SIG-M5 (cell line): ENCODE measurements around the gene TMPRSS6.

ENCODE experiments used
- DNase-seq: peaks from one replicate; lab custom pipeline; 2025; lab: John Stamatoyannopoulos, UW

The TMPRSS6 gene

DNA sequence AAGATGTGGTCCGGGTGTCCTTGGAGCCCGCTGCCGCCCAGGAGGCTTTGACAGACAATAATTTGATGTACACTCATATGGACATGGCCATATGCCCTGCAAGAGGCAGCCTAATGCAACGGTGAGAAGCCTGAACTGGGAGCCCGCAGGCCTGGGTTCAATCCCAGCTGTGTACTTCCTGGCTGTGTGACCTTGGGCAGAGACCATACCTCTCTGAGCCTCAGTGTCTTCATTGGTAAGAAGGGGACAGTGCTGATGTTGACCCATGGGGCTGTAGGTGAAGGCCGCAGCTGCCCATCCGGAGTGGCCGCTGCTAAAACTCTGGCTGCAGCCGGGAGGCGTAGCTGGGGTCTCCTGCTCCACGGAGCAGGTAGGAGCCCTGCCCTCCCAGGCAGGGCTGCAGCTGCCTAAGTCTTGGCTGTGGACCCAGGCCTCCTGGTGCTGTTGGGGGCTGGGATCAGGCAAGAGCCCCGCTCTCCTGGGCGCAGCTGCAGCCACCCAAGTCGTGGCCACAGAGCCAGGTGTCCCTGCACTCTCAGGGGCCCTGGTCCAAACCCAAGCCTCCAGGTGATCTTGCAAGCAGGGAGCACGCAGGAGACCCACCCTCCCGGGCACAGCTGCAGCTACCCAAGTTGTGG is 31.3 kb upstream of the TMPRSS6 start:
- no peak for DNase-seq

DNA sequence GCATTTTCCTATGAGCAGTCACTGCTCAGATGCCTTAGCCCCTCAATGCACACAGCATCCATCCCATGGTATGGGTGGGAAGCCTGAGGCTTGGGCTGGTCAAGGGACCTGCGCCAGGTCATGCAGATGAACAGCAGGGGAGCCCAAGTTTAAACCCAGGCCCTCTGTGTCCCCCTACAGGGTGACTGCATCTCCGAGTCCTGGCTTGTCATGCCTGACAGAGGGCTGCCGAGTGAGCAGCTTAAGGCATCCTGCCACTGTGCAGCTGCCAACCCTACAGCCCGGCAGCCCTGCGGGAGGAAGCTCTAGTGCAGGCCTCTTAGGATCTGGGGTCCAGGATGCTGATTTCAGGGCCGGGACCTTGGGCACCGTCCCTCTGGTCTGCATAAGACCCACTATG is 30.2 kb upstream of the TMPRSS6 start:
- no peak for DNase-seq

DNA sequence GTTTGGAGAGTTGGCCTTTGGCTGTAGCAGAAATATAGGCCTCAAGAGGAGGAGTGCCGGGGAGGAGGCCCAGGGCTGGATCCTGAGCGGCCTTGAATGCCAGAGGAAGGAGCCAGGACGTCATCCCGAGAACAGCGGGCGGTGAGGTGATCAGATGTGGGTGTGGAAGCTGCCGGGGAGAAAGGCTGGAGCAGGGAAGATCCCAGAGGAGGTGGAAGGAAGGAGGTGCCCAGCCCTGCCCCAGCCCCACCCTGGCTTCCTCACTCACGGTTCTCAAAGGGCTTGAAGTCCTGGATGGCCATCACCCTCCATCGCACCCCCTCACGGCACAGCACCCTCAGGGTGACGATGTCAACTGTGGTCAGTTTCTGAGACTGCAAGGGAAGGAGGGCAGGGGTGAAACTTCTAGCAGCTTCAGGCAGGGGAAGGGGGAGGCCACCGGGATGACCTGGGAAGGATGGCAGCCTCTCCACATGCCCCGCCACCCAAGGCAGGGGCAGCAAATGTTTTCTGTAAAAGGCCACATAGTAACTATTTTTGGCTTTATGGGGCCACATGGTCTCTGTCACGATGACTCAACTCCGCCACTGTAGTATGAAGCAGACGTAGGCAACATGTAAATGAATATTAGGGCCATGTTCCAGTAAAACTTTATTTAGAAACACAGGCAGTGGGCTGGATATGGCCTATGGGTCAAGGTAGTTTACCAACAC is 29.5 kb upstream of the TMPRSS6 start:
- DNase-seq = no peak

DNA sequence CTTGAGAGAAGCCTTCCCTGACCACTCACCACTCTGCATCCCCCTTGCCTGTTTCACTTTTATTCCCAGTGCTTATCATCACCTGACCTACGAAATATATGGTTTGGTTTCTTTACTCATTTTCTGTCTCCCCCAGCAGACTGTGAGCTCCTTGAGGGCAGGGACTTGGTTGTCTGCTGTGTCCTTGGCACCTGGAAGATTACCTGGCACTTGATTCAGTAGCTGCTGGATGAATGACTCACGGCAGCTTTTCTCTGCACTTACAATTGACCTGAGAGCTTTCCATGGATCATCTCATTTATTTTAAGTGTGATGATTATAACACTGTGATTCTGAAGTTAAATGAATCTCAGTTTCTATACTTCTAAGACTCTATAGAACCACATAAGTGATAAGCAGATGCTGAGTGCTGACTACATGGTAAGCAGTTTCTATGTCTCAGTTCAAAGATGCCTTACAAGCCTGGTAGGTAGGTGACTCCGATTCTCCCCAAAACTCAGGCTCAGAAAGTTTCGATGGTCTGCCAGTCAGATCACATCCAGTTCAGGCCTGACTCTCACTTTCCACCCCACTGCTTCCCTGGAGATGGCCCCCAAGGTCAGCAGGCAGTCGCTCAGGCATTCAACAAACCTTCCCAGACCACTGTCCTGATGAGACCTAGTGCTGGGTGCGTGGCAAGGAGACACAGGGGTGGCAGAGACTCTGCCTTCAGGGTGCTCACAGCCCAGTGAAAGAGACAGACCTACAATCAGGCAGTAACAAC is 28.6 kb upstream of the TMPRSS6 start:
- DNase-seq = no peak

DNA sequence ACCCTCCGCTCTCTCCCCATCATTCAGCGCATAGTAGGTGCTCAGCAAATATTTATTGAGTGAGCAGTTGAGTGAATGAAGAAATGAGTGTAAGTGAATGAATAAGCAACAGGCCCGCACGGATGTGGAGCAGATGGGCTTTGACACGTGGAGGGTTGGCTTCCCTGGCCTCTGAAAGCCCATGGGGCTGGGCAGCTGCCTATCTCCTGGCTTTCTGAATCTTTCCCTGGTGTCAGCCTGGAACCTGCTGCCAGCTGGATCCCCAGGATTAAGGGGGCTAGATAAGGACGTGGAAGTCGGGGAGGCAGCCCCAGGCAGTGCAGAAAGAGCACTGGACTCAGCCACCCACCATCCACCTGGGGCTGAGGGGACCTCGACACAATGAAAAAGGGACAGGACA is 27.6 kb upstream of the TMPRSS6 start:
- no peak for DNase-seq

DNA sequence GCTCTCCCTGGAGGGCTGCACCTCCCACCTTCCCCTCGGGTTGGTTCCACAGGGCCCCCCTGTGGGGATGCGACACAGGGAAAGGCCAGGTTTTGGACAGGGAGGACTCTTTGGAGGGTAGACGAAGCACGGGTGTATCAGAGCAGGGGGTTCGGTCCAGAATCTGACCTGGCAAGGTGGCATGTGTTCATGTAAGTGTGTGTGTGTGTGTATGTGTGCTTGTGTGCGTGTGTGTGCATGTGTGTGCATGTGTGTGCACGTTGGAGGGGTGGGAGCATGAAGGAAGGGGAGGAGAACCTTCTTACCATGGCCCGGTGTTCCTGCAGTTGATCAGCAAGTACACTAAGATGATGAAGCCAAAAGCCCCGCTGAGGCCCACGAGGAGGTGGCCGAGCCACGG is 25.5 kb upstream of the TMPRSS6 start:
- no peak for DNase-seq

DNA sequence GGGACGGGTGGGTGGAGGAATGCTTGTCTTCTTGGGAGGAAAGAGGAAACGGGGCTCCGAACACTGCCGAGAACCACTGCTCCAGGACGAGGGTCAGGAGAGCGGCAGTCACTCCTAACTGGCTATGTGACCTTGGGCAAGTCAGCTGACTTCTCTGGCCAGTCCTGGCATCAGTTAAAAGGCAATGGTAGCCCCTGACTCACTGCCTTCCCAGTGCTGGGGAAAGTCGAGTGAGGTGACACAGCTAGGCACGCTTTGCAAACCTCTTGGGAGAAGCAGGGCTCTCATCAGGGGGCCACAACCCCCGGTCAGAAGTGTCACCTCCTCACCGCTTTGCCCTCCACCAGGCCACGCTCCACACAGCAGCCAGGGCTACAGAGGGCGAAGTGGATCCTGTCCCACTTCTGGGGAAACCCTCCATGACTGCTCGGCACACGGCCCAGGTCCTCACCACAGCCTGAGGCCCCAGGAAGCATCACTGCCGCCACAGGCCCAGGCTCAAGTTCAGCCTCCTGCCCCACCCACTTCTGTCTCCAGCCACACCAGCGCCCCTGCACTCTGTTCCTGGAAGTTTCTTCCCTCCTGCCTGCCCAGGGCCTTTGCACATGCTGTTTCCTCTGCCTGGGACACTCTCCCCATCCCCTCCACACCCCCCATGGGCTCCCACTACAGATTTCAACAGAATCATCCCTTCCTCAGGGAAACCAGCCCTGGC is 23.9 kb upstream of the TMPRSS6 start:
- DNase-seq = no peak

DNA sequence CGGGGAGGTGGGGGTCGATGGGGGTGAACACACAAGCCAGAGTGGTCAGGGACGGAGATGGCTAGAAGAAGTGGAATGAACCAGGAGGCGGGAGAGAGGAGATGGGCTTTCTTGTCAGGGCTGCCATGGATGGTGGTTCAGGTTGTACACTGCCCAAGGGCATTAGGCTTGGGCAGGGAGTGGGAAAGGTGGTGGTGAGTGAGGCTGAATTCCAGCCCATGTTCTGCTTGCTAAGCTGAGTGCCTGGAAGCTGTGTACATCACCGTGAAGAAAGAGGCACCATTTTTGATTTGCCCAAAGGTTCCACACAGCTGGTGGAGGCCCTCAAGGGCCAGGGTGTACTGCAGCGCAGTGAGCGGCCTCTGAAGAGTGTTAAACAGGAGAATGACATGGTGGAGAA is 23.3 kb upstream of the TMPRSS6 start:
- no peak for DNase-seq

DNA sequence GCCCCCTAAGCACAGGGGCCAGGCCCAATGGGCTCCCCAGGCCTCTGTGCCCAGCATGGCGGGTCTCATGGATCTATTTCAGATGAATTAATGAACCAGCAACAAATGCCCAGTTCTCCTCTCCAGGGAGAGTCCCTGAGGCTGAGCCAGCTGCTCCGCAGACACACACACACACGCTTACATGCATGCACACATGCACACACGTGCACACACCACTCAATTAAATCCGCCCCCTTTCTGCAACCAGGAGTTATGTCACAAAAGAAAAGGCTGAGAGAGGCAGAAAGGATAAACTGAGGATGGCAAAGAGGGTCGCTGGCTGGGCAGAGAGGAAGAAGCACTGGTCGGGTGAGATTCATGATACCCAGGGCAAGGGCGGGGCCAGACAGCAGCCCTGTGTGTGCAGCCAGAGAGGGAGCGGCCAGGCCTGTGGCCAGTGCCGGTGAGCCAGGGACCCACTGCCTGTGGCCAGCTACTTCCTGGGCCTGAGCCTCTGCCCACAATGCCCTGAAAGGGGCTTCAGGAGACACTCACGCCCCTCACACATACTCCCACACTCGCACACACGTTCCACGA is 20.4 kb upstream of the TMPRSS6 start:
- no peak for DNase-seq

DNA sequence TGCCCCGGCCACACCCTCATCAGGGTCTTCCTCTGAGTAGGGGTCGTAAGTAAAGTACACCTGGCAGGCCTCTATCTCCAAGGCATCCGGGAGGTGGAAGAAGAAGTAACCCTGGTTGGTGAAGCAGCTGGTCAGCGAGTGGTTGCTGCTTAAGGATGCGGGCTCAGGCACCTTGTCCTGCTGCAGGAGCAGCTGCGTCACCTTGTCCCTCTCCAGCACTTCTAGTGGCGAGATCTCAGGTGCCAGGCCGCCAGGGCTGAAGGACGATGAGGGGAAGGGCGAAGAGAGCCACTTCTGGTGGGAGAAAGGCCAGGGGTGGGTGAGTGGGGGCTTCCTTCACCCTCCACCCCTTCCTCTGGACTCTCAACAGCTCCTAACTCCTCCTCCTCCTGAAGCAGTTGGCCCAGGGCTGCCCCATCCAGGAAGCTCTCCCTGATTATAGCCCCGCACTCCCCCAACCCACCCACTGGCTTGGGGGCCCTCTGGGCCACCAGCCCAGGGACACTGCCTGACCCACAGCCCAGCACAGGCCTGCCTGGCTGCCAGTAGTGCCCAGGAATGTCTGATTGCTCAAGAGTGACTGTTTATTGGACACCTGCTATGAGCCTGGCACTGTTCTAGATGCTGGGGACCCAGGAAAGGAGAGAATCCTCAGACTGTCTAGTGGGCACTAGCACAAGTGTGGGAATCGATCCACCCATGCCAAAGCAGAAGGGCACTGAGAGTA is 19.2 kb upstream of the TMPRSS6 start:
- DNase-seq = no peak

DNA sequence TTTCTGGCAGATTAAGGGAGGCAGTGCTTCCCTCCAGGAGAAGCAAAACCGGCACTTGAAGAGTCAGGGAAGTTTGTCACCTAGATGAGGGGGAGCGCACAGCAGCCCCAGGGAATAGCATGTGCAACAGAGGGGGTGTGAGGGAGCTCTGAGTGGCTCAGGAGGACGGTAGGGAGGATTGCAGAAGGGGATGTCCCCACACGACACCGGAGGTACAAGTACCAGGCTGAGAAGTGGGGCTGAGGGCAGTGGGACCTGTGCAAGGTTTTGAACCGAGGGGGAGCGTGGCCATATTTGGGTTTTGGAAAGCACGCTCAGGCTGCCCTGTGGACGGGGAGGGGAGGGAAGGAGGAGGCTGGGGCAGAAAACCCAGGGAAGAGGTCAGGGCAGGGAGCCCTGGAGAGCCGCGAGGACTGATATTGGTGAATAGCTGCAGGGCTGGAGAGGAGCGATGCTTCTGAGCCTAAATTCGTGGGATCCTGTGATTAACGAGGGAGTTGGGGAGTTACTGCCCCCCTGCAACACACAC is 17.9 kb upstream of the TMPRSS6 start:
- no peak for DNase-seq

DNA sequence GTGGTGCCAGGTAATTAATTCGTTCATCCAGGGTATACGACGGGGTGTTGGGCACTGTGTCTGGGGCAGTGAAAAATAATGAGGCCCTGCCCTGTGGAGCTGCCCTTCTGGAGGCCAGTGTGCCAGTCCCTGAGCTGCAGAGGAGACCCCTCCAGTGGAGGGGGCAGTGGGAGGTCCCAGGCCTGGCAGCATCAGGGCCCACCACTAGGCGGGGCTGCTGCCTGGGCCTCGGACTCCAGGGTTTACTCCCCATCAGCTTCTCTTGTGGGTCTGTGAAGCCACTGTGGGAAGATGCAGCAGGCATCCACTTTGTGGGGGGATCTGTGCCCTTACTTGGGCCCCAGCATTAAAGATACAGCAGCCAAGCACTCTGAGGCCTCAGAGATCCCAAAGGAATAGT is 17.4 kb upstream of the TMPRSS6 start:
- no peak for DNase-seq

DNA sequence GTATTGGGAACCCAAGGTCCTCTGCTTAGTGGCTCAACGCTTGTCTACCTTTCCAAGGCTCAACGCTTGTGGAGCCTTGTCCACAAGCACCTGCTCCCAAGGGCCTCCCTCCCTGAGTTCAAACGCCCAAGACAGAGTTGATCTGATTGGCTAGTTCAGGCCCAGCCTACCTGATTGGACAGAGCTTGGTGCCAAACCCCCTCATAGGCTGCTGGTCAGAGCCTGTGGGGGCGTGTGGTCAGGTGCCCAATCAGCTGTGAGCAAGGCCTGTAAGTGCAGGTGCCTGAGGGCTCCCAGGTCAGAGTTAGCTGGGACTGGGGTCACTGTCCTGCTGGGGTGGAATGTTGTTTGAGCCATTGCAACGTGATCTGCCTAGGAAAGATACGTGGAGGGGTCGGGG is 16.9 kb upstream of the TMPRSS6 start:
- DNase-seq = no peak

DNA sequence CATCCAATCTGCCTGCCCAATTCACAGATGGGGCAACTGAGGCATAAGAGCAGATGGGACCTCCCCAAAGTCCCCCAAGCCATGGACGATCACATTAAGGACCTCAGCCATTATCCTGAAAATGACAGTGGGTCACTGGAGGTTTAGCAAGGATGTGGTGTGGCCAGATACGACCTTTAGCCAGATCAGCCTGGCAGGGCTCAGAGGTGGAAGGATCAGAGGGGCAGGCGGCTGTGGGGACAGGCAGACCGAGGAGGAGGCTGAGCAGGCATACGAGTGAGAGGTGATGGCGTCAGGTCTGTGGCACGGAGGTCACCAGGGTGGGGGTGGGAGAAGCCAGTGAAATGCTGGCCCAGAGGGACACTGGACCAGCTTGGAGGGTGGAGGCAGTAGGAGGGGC is 14.1 kb upstream of the TMPRSS6 start:
- no peak for DNase-seq

DNA sequence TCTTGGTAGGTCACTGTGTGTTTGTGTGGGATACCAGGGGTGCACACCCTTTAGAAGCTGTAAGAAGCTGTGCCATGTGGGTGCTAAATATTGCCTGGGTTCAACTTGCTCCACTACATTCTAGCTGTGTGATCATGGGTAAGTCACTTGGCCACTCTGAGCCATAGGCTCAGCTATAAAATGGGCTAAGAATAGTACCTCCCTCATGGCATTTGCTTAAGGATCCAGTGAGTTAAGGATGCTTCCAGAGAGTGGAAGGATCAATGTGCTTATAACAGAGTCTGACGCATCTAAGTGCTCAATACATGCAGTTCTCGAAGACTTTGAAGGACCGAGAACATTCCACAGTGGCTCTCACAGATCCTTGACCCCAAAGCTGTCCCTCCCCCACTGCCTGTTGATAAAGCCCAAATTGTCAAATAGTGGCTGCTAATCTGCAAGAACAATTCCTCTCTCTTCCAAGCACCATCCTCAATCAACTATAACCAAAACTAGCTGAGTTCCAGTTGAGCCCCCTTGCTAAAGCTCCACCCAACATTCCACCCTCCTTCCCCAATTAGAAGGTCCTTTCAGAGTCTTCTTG is 13.2 kb upstream of the TMPRSS6 start:
- DNase-seq = no peak

DNA sequence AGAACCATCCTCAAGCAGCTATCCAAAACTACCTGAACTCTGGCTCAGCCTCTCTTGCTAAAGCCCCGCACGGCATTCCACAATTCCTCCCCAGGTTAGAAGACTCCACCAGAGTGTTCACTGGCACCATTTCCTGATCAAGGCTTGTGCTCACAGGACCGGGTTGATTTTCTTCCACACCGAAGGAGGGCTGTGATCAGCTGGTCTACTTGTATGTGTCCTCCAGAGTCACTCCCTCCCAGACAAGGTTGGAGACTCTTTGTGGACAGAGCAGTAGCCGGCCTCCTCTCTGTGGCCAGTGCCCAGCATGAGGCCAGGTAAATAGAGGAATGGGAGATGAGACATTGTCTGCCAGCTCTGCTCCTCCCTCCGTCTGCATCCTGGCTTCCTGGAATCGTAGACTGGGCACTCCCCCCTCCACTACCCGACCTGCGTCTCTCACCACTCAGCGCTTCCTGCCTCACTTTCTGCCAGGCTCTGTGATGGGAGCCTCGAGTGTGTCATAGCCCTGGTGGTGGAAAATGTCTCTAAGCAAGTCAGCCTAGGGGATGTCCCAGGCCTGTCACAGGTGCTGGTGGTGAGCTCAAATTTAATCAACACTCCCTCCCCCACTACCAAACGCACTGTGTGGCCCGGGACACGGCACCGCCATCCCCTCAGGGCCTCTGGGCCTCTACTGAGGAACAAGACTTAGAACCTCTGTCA is 12.5 kb upstream of the TMPRSS6 start:
- DNase-seq = no peak

DNA sequence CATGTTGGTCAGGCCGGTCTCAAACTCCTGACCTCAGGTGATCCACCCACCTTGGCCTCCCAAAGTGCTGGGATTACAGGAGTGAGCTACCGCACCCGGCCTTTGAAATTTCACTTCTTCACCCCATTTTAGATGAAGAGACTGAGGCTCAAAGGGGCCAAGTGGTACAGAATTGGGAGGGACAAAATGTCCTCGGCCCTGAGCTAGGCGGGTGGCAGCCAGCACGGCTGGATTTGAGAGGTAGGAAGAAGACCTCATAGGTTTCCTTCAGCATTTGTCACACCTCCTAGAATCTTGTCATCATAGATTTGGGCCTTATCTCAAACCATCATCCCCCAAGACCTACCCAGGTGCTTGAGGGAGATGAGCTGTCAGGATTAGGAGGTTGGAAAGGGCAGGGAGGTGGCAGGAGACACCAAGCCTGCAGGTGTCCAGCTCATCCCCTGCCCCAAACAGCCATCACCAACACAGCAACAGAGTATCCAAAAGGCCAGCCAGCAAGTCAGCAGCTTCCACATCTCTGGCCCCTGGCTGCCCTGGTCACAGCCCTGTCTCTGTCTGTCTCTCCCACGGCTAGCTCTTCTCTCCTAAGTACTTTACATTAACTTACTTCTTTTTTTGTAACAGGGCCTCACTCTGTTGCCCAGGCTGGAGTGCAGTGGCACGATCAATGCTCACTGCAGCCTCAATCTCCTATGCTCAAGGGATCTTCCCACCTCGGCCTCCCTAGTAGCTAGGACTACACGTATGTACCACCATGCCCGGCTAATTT is 11.2 kb upstream of the TMPRSS6 start:
- no peak for DNase-seq

DNA sequence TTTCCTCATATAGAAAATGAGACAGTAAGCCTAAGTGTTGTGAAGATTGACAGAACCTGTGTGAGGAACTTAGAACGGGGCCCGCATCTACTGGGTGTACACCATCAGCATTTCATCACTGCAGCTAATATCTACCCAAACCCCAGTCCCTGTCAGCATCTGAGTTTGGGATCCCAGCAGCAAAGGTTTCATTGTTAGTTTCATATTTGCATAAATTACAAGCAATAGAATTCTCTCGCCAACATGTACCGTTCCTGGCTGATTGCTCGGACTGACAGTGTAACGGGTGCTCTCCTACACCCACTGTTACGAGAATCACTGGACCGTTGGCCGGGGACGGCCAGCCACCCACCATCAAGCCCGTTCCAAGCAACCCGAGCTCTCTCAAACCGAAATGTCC is 10.4 kb upstream of the TMPRSS6 start:
- no peak for DNase-seq

DNA sequence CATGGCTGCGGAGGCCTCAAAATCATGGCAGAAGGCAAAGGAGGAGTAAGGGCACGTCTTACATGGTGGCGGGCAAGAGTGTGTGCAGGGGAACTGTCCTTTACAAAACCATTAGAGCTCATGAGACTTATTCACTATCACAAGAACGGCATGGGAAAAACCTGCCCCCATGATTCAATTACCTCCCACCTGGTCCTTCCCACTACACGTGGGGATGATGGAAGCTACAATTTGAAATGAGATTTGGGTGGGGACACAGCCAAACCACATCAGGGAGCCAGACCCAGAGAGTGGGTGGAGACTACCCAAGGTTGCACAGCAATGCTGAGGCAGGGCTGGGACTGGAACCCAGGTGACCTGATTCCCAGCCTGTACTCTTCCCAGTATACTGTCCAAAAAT is 8.6 kb upstream of the TMPRSS6 start:
- no peak for DNase-seq

DNA sequence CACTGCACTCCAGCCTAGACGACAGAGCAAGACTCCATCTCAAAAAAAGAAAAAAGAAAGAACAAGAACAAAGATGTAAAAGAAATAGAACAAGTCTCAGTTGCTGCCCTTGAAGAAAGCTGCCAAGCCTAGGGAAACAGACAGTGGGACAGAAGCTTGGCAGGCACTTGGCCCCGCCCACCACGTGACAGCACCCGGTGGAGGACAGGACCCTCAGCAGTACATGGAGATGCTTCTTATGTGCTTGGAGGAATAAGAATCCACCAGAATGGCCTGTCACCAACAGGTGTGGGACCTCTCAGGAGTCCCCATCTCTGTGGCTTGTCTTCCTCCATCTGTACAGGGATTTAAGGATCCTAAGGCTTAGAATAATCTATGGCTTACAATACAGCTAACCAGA is 7.6 kb upstream of the TMPRSS6 start:
- DNase-seq = no peak
